HCT116 (cell line): ENCODE data around the gene ALG8. TPM values are rescaled to one million over a fixed set of nuclear protein-coding genes. Genes with fewer than 3 reads are reported as not detected.

Source experiments
- ATAC-seq: fragments of 200-7000 bp; cut with Tn5 transposase; 2 replicates; pipeline ENCODE4 v1.9.1; 2020; ENCODE audit warnings: mild to moderate bottlenecking, moderate library complexity
- BruUV-seq: library from RNA; stranded (reverse); fragments of 400-500 nt; replicated peaks from 2 replicates; lab custom pipeline; 2021; lab: Mats Ljungman, UMichigan
- CTCF ChIA-PET: fragments of 300-600 bp; sonication (Branson Sonifier 250); formaldehyde crosslinking; loops from one replicate; lab custom pipeline; 2021; ENCODE audit warnings: antibody characterized with exemption; lab: Charles Lee
- POLR2A ChIA-PET: fragments of 300-600, 350-600 bp; sonication (Branson Sonifier 250); formaldehyde crosslinking; loops from one replicate; lab custom pipeline; 2021; ENCODE audit warnings: antibody characterized with exemption; lab: Charles Lee
- RAD21 ChIA-PET, 2 experiments: fragments of 300-600 bp; sonication (Branson Sonifier 250); formaldehyde crosslinking; loops; one replicate each; lab custom pipeline; 2023; ENCODE audit warnings: low total read pairs in 2 of 2; ENCODE audit not compliant: uncharacterized antibody in 2 of 2, unreplicated experiment in 2 of 2, low non-redundant PET in 1 of 2; lab: Charles Lee
- DNase-seq: peaks from one replicate; pipeline ENCODE4 v3.0.0-alpha.2; 2010; ENCODE audit warnings: low read depth, low spot score
- H2AFZ ChIP-seq: fragments of 200-600 bp; shearing (Covaris generic), sonication (generic); 2 replicates; pipeline ENCODE4 v1.6.1; 2017; ENCODE audit warnings: low read depth, mixed run types, mixed read lengths, antibody characterized with exemption, low read length; ENCODE audit not compliant: poor library complexity, severe bottlenecking
- H3K27ac ChIP-seq: 2 replicates; pipeline ENCODE4 v1.5.1; 2012; ENCODE audit warnings: low read depth, low read length
- H3K27me3 ChIP-seq: fragments of 200-600 bp; sonication (generic); 2 replicates; pipeline ENCODE4 v1.6.1; 2016; ENCODE audit warnings: mixed run types, low read length, mixed read lengths; ENCODE audit not compliant: insufficient read depth
- H3K36me3 ChIP-seq, 2 experiments: fragments of 200-500 bp in 1 of 2; fragments of 200-600 bp in 1 of 2; sonication (Bioruptor generic) in 1 of 2; sonication (generic) in 1 of 2; 2 replicates each; pipeline versions ENCODE4 v1.5.1 to v1.6.1; 2014 to 2016; ENCODE audit warnings: low read length in 2 of 2, inconsistent platforms in 1 of 2, mixed read lengths in 1 of 2, mixed run types in 1 of 2; ENCODE audit not compliant: insufficient read depth in 2 of 2, control insufficient read depth in 1 of 2
- H3K4me1 ChIP-seq, 2 experiments: fragments of 200-600 bp in 1 of 2; sonication (generic) in 1 of 2; 2 replicates each; pipeline versions ENCODE4 v1.5.1 to v1.6.1; 2012 to 2017; ENCODE audit warnings: low read length in 2 of 2, inconsistent platforms in 1 of 2, mild to moderate bottlenecking in 1 of 2, mixed read lengths in 1 of 2, mixed run types in 1 of 2, moderate library complexity in 1 of 2; ENCODE audit not compliant: insufficient read depth in 2 of 2, control insufficient read depth in 1 of 2
- H3K4me2 ChIP-seq: fragments of 200-600 bp; sonication (generic); 2 replicates; pipeline ENCODE4 v1.6.1; 2017; ENCODE audit warnings: mixed run types, low read length, mixed read lengths
- H3K4me3 ChIP-seq, 2 experiments: fragments of 200-600 bp in 1 of 2; sonication (generic) in 1 of 2; replicated peaks in 1 of 2; 2 replicates each; pipeline ENCODE4 v1.5.1; 2011 to 2016; ENCODE audit warnings: low read length in 2 of 2, control low read depth in 1 of 2, low read depth in 1 of 2, mild to moderate bottlenecking in 1 of 2, mixed read lengths in 1 of 2, mixed run types in 1 of 2
- H3K79me2 ChIP-seq: fragments of 200-600 bp; sonication (generic); 2 replicates; pipeline ENCODE4 v1.6.1; 2017; ENCODE audit warnings: mild to moderate bottlenecking, mixed run types, low read length, moderate library complexity, mixed read lengths; ENCODE audit not compliant: insufficient read depth
- H3K9ac ChIP-seq: fragments of 200-600 bp; sonication (generic); 2 replicates; pipeline ENCODE4 v1.6.1; 2016; ENCODE audit warnings: low read length, mixed read lengths
- H3K9me2 ChIP-seq: fragments of 200-600 bp; sonication (generic), shearing (Covaris generic); 2 replicates; pipeline ENCODE4 v1.6.1; 2017; ENCODE audit warnings: mixed run types, mild to moderate bottlenecking, moderate library complexity; ENCODE audit not compliant: insufficient read depth
- H3K9me3 ChIP-seq, 2 experiments: fragments of 200-500 bp in 1 of 2; fragments of 200-600 bp in 1 of 2; sonication (Bioruptor generic) in 1 of 2; sonication (generic) in 1 of 2; 2 replicates each; pipeline ENCODE4 v1.6.1; 2014 to 2017; ENCODE audit warnings: low read length in 2 of 2, mixed read lengths in 2 of 2, inconsistent platforms in 1 of 2, low read depth in 1 of 2, mild to moderate bottlenecking in 1 of 2, mixed run types in 1 of 2, moderate library complexity in 1 of 2; ENCODE audit not compliant: control insufficient read depth in 1 of 2, insufficient read depth in 1 of 2
- H4K20me1 ChIP-seq: fragments of 200-600 bp; sonication (generic), shearing (Covaris generic); 2 replicates; pipeline ENCODE4 v1.6.1; 2017; ENCODE audit warnings: mixed run types, mild to moderate bottlenecking, moderate library complexity; ENCODE audit not compliant: insufficient read depth
- CBX3 ChIP-seq: IDR thresholded peaks from 2 replicates; pipeline ENCODE4 v1.6.1; 2012; ENCODE audit warnings: low read depth
- CEBPB ChIP-seq: IDR thresholded peaks from 2 replicates; pipeline ENCODE4 v1.6.1; 2012; ENCODE audit warnings: low read depth
- EGR1 ChIP-seq: IDR thresholded peaks from 2 replicates; pipeline ENCODE4 v1.6.1; 2012; ENCODE audit warnings: low read depth
- ELF1 ChIP-seq: IDR thresholded peaks from 2 replicates; pipeline ENCODE4 v1.6.1; 2012; ENCODE audit warnings: low read depth, borderline replicate concordance
- EZH2 ChIP-seq: fragments of 200-600 bp; sonication (generic); IDR thresholded peaks from 2 replicates; pipeline ENCODE4 v1.6.1; 2017; ENCODE audit warnings: antibody characterized with exemption, mixed run types
- EZH2phosphoT487 ChIP-seq: fragments of 200-600 bp; IDR thresholded peaks from 2 replicates; pipeline ENCODE4 v1.6.1; 2018; ENCODE audit warnings: antibody characterized with exemption, borderline replicate concordance
- FOSL1 ChIP-seq: IDR thresholded peaks from 2 replicates; pipeline ENCODE4 v1.6.1; 2012; ENCODE audit warnings: low read depth
- POLR2AphosphoS5 ChIP-seq: IDR thresholded peaks from 2 replicates; pipeline ENCODE4 v1.6.1; 2011; ENCODE audit warnings: mild to moderate bottlenecking, low read depth, low read length, moderate library complexity
- RAD21 ChIP-seq: IDR thresholded peaks from 2 replicates; pipeline ENCODE4 v1.6.1; 2012; ENCODE audit warnings: low read depth, mild to moderate bottlenecking
- SIN3A ChIP-seq: IDR thresholded peaks from 2 replicates; pipeline ENCODE4 v1.6.1; 2012; ENCODE audit warnings: low read depth
- SP1 ChIP-seq: IDR thresholded peaks from 2 replicates; pipeline ENCODE4 v1.6.1; 2012; ENCODE audit warnings: low read depth
- SRF ChIP-seq: IDR thresholded peaks from 2 replicates; pipeline ENCODE4 v1.6.1; 2012; ENCODE audit warnings: low read depth
- TCF7L2 ChIP-seq: IDR thresholded peaks from 2 replicates; pipeline ENCODE4 v1.7.0; 2011; ENCODE audit warnings: borderline replicate concordance, inconsistent platforms; ENCODE audit not compliant: insufficient read depth, insufficient read length; ENCODE audit errors: extremely low read depth
- YY1 ChIP-seq: IDR thresholded peaks from 2 replicates; pipeline ENCODE4 v1.6.1; 2011; ENCODE audit warnings: low read length, low read depth, moderate library complexity, mild to moderate bottlenecking; ENCODE audit not compliant: insufficient replicate concordance; ENCODE audit errors: extremely low read depth
- ZFX ChIP-seq: fragments of 450-650 bp; IDR thresholded peaks from 2 replicates; pipeline ENCODE4 v1.6.1; 2017
- ZNF274 ChIP-seq: fragments of 200-500 bp; sonication (Bioruptor generic); IDR thresholded peaks from 2 replicates; pipeline ENCODE4 v1.6.1; 2014; ENCODE audit warnings: mild to moderate bottlenecking, low read depth, low read length, inconsistent platforms
- intact Hi-C: fragments of 100-400 bp; cut with micrococcal nuclease; formaldehyde crosslinking; loops from 2 replicates; pipeline ENCODE4 v1.10.0; 2022
- total RNA-seq: library from RNA; stranded (reverse); gene quantifications from one replicate; pipeline ENCODE4 v1.2.1, GENCODE V29; 2021; ENCODE audit not compliant: unreplicated experiment
- TF ChIP-seq, protein P1 (sequence below), 3 experiments: fragments of 200-600 bp in 1 of 3; sonication (generic) in 1 of 3; IDR thresholded peaks in 2 of 3; conservative IDR thresholded peaks in 1 of 3; 2 replicates each; pipeline ENCODE4 v1.5.1; 2012 to 2017; ENCODE audit warnings: low read depth in 2 of 3, low read length in 2 of 3, antibody characterized with exemption in 1 of 3, borderline replicate concordance in 1 of 3, control low read depth in 1 of 3, mild to moderate bottlenecking in 1 of 3, mixed read lengths in 1 of 3, mixed run types in 1 of 3, moderate library complexity in 1 of 3; ENCODE audit not compliant: insufficient read depth in 1 of 3
- TF ChIP-seq, protein P2 (sequence below): IDR thresholded peaks from 2 replicates; pipeline ENCODE4 v1.6.1; 2012
- TF ChIP-seq, protein P3 (sequence below): IDR thresholded peaks from 2 replicates; pipeline ENCODE4 v1.6.1; 2012; ENCODE audit warnings: low read depth

The ALG8 gene
- total RNA-seq, 1 experiment from 2014 or later: 50.1 TPM

DNA sequence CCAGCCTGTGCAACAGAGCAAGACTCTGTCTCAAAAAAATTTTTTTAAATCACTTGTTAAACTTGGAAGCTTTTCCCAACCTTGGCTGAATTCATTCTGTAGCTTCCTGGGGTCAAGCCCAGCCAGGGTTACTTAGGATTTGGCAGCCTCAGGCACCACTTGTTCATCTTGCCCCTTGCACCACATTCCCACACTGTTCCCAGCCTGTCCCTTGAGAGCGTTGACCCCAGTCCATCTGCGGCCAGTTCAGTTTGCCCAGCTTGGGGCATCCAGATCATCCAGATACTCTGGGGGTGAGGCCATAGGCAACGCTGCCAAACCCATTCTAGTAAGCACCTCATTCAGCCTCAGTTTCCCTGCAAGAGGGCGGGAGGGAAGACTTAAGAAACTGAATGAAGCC lies 84.5 kb downstream of the ALG8 start:
- Histone ChIP-seq H4K20me1 (no peaks in the 10 kb centered on the region), H3K4me3 (no peak overlapping the region), H3K9me2 (no peaks in the 10 kb centered on the region), H3K9me3 (no peaks in the 10 kb centered on the region)
- ChIA-PET POLR2A (interaction anchor here (0.8 kb wide), 1 partner anchor 13 kb away, joined by 3 read pairs; no protein-coding TSS in a partner anchor), RAD21 (no interaction called here)
- no peak for DNase-seq
- no peak for TF ChIP-seq TCF7L2
- TF ChIP-seq, protein P1, sequence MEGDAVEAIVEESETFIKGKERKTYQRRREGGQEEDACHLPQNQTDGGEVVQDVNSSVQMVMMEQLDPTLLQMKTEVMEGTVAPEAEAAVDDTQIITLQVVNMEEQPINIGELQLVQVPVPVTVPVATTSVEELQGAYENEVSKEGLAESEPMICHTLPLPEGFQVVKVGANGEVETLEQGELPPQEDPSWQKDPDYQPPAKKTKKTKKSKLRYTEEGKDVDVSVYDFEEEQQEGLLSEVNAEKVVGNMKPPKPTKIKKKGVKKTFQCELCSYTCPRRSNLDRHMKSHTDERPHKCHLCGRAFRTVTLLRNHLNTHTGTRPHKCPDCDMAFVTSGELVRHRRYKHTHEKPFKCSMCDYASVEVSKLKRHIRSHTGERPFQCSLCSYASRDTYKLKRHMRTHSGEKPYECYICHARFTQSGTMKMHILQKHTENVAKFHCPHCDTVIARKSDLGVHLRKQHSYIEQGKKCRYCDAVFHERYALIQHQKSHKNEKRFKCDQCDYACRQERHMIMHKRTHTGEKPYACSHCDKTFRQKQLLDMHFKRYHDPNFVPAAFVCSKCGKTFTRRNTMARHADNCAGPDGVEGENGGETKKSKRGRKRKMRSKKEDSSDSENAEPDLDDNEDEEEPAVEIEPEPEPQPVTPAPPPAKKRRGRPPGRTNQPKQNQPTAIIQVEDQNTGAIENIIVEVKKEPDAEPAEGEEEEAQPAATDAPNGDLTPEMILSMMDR (IDR thresholded peaks at IDR 0.05 in 2 of 3, conservative IDR thresholded peaks at IDR 0.05 in 1 of 3; ENCODE audit: borderline replicate concordance in 1 of 3, insufficient read depth in 1 of 3, low read depth in 2 of 3, low read length in 2 of 3): no peak
- no peak for TF ChIP-seq SIN3A
- no peak for TF ChIP-seq FOSL1
- no peak for TF ChIP-seq ZFX
- no peak for TF ChIP-seq SP1
- TF ChIP-seq CBX3: no peak
- TF ChIP-seq, protein P2, sequence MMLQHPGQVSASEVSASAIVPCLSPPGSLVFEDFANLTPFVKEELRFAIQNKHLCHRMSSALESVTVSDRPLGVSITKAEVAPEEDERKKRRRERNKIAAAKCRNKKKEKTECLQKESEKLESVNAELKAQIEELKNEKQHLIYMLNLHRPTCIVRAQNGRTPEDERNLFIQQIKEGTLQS: no peak
- no peak for TF ChIP-seq RAD21
- no peak for TF ChIP-seq ZNF274
- TF ChIP-seq EZH2phosphoT487: no peak
- no peak for TF ChIP-seq SRF
- TF ChIP-seq ELF1: no peak
- TF ChIP-seq EGR1: no peak
- TF ChIP-seq EZH2: no peak
- TF ChIP-seq, protein P3, sequence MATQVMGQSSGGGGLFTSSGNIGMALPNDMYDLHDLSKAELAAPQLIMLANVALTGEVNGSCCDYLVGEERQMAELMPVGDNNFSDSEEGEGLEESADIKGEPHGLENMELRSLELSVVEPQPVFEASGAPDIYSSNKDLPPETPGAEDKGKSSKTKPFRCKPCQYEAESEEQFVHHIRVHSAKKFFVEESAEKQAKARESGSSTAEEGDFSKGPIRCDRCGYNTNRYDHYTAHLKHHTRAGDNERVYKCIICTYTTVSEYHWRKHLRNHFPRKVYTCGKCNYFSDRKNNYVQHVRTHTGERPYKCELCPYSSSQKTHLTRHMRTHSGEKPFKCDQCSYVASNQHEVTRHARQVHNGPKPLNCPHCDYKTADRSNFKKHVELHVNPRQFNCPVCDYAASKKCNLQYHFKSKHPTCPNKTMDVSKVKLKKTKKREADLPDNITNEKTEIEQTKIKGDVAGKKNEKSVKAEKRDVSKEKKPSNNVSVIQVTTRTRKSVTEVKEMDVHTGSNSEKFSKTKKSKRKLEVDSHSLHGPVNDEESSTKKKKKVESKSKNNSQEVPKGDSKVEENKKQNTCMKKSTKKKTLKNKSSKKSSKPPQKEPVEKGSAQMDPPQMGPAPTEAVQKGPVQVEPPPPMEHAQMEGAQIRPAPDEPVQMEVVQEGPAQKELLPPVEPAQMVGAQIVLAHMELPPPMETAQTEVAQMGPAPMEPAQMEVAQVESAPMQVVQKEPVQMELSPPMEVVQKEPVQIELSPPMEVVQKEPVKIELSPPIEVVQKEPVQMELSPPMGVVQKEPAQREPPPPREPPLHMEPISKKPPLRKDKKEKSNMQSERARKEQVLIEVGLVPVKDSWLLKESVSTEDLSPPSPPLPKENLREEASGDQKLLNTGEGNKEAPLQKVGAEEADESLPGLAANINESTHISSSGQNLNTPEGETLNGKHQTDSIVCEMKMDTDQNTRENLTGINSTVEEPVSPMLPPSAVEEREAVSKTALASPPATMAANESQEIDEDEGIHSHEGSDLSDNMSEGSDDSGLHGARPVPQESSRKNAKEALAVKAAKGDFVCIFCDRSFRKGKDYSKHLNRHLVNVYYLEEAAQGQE: no peak
- TF ChIP-seq CEBPB: no peak
- no peak for TF ChIP-seq POLR2AphosphoS5
- TF ChIP-seq YY1: no peak
- TF ChIP-seq, all 23 proteins: peak for 0
- H3K4me1 ChIP-seq: peaks cover 3 to 11% of the 10 kb centered on the region in 2 experiments; a peak in 2 of 4 replicates
- H3K79me2 ChIP-seq: no peaks in the 10 kb centered on the region
- H3K36me3 ChIP-seq: no peaks in the 10 kb centered on the region
- CTCF ChIA-PET: interaction anchor here (2.1 kb wide), 1 partner anchor 9 kb away, joined by 7 read pairs; no protein-coding TSS in a partner anchor
- H3K27me3 ChIP-seq: no peaks in the 10 kb centered on the region
- intact Hi-C loops: no loop called here
- H3K9ac ChIP-seq: no peak overlapping the region
- H2AFZ ChIP-seq: no peak overlapping the region
- H3K27ac ChIP-seq: no peak overlapping the region
- H3K4me2 ChIP-seq: no peak overlapping the region
- BruUV-seq: no TSS peak
- ATAC-seq: no peak
